Lower lobe of right lung (tissue), 2 donors: Measurements from ENCODE around the gene AMFR. TPM values are rescaled to one million over a fixed set of nuclear protein-coding genes. Genes with fewer than 3 reads are reported as not detected.

Source experiments
- ATAC-seq, 2 donors: fragments of 200-7000 bp; cut with Tn5 transposase; one replicate each; pipeline ENCODE4 v1.9.1; 2020 to 2022; ENCODE audit warnings: mild to moderate bottlenecking in 2 of 2, moderate library complexity in 2 of 2
- DNase-seq: peaks from one replicate; pipeline ENCODE4 v3.0.0-alpha.2; 2020
- H3K27ac ChIP-seq: fragments of 200-600 bp; one replicate; pipeline ENCODE4 v1.8.0; 2022
- H3K27me3 ChIP-seq: fragments of 200-600 bp; one replicate; pipeline ENCODE4 v1.8.0; 2022; ENCODE audit warnings: low read depth
- H3K36me3 ChIP-seq: fragments of 200-600 bp; one replicate; pipeline ENCODE4 v1.8.0; 2022; ENCODE audit warnings: mild to moderate bottlenecking
- H3K4me1 ChIP-seq: fragments of 200-600 bp; one replicate; pipeline ENCODE4 v1.8.0; 2022
- H3K4me3 ChIP-seq: fragments of 200-600 bp; one replicate; pipeline ENCODE4 v1.8.0; 2022; ENCODE audit warnings: mild to moderate bottlenecking
- H3K9me3 ChIP-seq: fragments of 200-600 bp; one replicate; pipeline ENCODE4 v1.8.0; 2022
- CTCF ChIP-seq: fragments of 200-600 bp; IDR thresholded peaks from one replicate; pipeline ENCODE4 v1.8.0; 2022; ENCODE audit warnings: antibody characterized with exemption, mild to moderate bottlenecking
- intact Hi-C: fragments of 100-400 bp; cut with DNase I; formaldehyde crosslinking; loops from one replicate; pipeline ENCODE4 v1.11.0; 2022
- total RNA-seq: library from RNA; stranded (reverse); fragmentation: NEBNext Ultra II Directional; extraction: Animal tissue kit (Norgen Biotek cat#: 25700); gene quantifications from one replicate; pipeline ENCODE4 v1.2.1, GENCODE V29; 2021
- donor health status: DM: no; HTN: yes; CAD: no; lungs with severe emphysema.

AMFR gene
- total RNA-seq, 1 donor from 2014 or later: 90.4 TPM

GRCh38 chr16:56423584-56424403 lies 1.6 kb downstream of the AMFR start:
- Histone ChIP-seq H3K36me3 (no peaks in the 10 kb centered on the region), H3K9me3 (no peaks in the 10 kb centered on the region), H3K4me3 (peak overlapping the region; percentile 90), H3K27me3 (no peaks in the 10 kb centered on the region), H3K4me1 (peaks cover 28% of the 10 kb centered on the region), H3K27ac (peak overlapping the region; percentile 87)
- TF ChIP-seq CTCF: no peak
- DNase-seq (no peak), ATAC-seq (no peak)
- intact Hi-C loops: no loop called here

GRCh38 chr16:56422896-56423441 lies 2.4 kb downstream of the AMFR start:
- TF ChIP-seq CTCF: no peak
- Histone ChIP-seq H3K4me3 (no peak overlapping the region), H3K27me3 (no peaks in the 10 kb centered on the region), H3K9me3 (no peaks in the 10 kb centered on the region), H3K4me1 (peaks cover 28% of the 10 kb centered on the region), H3K36me3 (no peaks in the 10 kb centered on the region), H3K27ac (no peak overlapping the region)
- intact Hi-C loops: no loop called here
- DNase-seq: no peak
- ATAC-seq: no peak

- H3K4me1 ChIP-seq: peaks cover 28% of the 10 kb centered on the region
- no peak overlapping the region for H3K4me3 ChIP-seq
- no peaks in the 10 kb centered on the region for H3K27me3 ChIP-seq
- H3K27ac ChIP-seq: no peak overlapping the region
- H3K36me3 ChIP-seq: no peaks in the 10 kb centered on the region
- TF ChIP-seq CTCF: no peak
- ATAC-seq (no peak), DNase-seq (no peak)
- intact Hi-C loops: no loop called here
- no peaks in the 10 kb centered on the region for H3K9me3 ChIP-seq
Measured at GRCh38 chr16:56421976-56422669, 3.2 kb downstream of the AMFR start.

- DNase-seq: no peak
- Histone ChIP-seq H3K9me3 (no peaks in the 10 kb centered on the region), H3K36me3 (no peaks in the 10 kb centered on the region), H3K4me3 (no peak overlapping the region), H3K4me1 (peaks cover 30% of the 10 kb centered on the region), H3K27me3 (no peaks in the 10 kb centered on the region), H3K27ac (no peak overlapping the region)
- intact Hi-C loops: no loop called here
- no peak for TF ChIP-seq CTCF
- ATAC-seq: no peak
Measured at GRCh38 chr16:56421313-56421712, 4.0 kb downstream of the AMFR start.

- H3K9me3 ChIP-seq: no peaks in the 10 kb centered on the region
- no peak overlapping the region for H3K27ac ChIP-seq
- peaks cover 34% of the 10 kb centered on the region for H3K4me1 ChIP-seq
- intact Hi-C loops: no loop called here
- ATAC-seq (no peak), DNase-seq (no peak)
- no peaks in the 10 kb centered on the region for H3K27me3 ChIP-seq
- TF ChIP-seq CTCF: no peak
- no peak overlapping the region for H3K4me3 ChIP-seq
- H3K36me3 ChIP-seq: no peaks in the 10 kb centered on the region
Measured at GRCh38 chr16:56420613-56421012, 4.7 kb downstream of the AMFR start.
